SJSA1 (cell line): ENCODE measurements around the gene TRAPPC2. TPM values are rescaled to one million over a fixed set of nuclear protein-coding genes. Genes with fewer than 3 reads are reported as not detected.

Experiments used
- DNase-seq, 2 experiments: peaks; one replicate each; pipeline ENCODE4 v3.0.0-alpha.2; 2015 to 2020; ENCODE audit warnings: low spot score in 2 of 2, low read depth in 1 of 2
- H3K27ac ChIP-seq: fragments of 250-450 bp; sonication (Bioruptor Pico); 2 replicates; pipeline ENCODE4 v1.5.1; 2020; ENCODE audit warnings: mild to moderate bottlenecking, moderate library complexity
- H3K27me3 ChIP-seq: fragments of 250-450 bp; sonication (Bioruptor Pico); replicated peaks from 2 replicates; pipeline ENCODE4 v1.5.1; 2020; ENCODE audit warnings: mild to moderate bottlenecking, moderate library complexity
- H3K36me3 ChIP-seq: fragments of 250-450 bp; sonication (Bioruptor Pico); 2 replicates; pipeline ENCODE4 v1.5.1; 2020; ENCODE audit warnings: mild to moderate bottlenecking
- H3K4me1 ChIP-seq: fragments of 250-450 bp; sonication (Bioruptor Pico); replicated peaks from 2 replicates; pipeline ENCODE4 v1.6.1; 2021; ENCODE audit warnings: mild to moderate bottlenecking
- H3K4me3 ChIP-seq: fragments of 250-450 bp; sonication (Bioruptor Pico); 2 replicates; pipeline ENCODE4 v1.5.1; 2020; ENCODE audit warnings: mild to moderate bottlenecking
- H3K9me3 ChIP-seq: fragments of 250-450 bp; sonication (Bioruptor Pico); replicated peaks from 2 replicates; pipeline ENCODE4 v1.5.1; 2020; ENCODE audit warnings: mild to moderate bottlenecking
- total RNA-seq: library from RNA; depleted of rRNA; stranded (reverse); fragments of >200 nt; shearing (Covaris generic); gene quantifications from 2 replicates; pipeline ENCODE4 v1.2.3, GENCODE V29; 2014

Gene TRAPPC2
- total RNA-seq, 1 experiment from 2014 or later: 14.3 TPM

DNA sequence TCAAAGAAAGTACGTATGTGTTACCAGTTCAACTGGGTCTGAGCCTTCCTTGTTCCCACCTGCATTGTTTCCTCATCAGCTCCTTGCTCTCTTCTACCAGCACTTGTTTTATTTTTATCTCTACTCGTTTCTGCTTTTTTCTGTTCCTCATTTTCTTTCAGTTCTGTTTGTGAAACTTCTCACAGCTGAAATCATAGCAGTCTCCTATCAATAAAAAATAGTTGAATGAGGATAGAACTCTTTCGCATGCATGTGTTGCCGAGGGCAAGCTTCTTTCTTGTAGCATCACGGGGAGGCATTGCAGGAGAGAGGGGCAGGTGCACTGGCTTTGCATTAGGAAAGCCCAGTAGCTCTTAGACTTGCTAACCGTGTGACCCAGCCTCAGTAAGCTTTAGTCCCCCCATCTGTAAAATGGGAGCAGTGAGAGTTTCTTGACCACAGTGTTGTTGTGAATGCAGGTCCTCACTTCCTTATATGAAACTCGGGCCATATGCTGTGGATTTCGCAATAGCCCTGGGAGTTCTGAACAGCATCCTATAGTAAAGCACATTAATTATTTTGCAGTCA lies 24.8 kb upstream of the TRAPPC2 start:
- DNase-seq: no peak
- Histone ChIP-seq H3K4me1 (no peaks in the 10 kb centered on the region), H3K9me3 (no peaks in the 10 kb centered on the region), H3K4me3 (no peak overlapping the region), H3K36me3 (no peaks in the 10 kb centered on the region), H3K27me3 (no peaks in the 10 kb centered on the region), H3K27ac (no peak overlapping the region)

GRCh38 chrX:13756381-13756780 lies 22.0 kb upstream of the TRAPPC2 start:
- no peaks in the 10 kb centered on the region for H3K9me3 ChIP-seq
- no peak overlapping the region for H3K27ac ChIP-seq
- H3K36me3 ChIP-seq: no peaks in the 10 kb centered on the region
- no peaks in the 10 kb centered on the region for H3K27me3 ChIP-seq
- H3K4me1 ChIP-seq: no peaks in the 10 kb centered on the region
- H3K4me3 ChIP-seq: no peak overlapping the region
- DNase-seq: no peak

- H3K27me3 ChIP-seq: no peaks in the 10 kb centered on the region
- H3K4me3 ChIP-seq: no peak overlapping the region
- no peaks in the 10 kb centered on the region for H3K4me1 ChIP-seq
- H3K9me3 ChIP-seq: no peaks in the 10 kb centered on the region
- H3K27ac ChIP-seq: no peak overlapping the region
- H3K36me3 ChIP-seq: no peaks in the 10 kb centered on the region
- DNase-seq: no peak
Measured at GRCh38 chrX:13755254-13755653, 20.8 kb upstream of the TRAPPC2 start.

DNA sequence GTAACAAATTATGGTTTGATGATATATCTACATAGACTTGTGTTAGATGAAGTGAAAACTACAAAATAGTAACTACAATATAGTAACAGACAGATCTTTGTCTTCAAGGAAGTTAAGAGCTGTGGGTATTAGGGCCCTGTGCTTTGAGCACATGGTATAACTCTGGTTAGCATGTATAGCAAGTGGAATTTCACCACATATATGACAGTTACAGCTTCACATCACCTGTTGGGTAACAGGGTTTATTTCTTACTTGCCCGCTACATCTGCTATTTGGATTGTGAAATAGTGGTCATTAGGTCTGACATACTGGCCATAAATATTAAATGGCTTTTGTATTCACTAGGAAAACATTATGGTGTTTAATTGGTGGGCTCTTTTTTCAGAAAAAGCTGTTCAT lies 20.3 kb upstream of the TRAPPC2 start:
- no peak for DNase-seq
- 0 out of 2 replicates have a peak, but pooled peaks cover 4% of the 10 kb centered on the region for H3K36me3 ChIP-seq
- no peaks in the 10 kb centered on the region for H3K27me3 ChIP-seq
- H3K4me1 ChIP-seq: no peaks in the 10 kb centered on the region
- no peak overlapping the region for H3K4me3 ChIP-seq
- H3K9me3 ChIP-seq: no peaks in the 10 kb centered on the region
- no peak overlapping the region for H3K27ac ChIP-seq

- Histone ChIP-seq H3K27ac (no peak overlapping the region), H3K4me3 (no peak overlapping the region), H3K9me3 (no peaks in the 10 kb centered on the region), H3K27me3 (no peaks in the 10 kb centered on the region), H3K36me3 (0 out of 2 replicates have a peak, but pooled peaks cover 5% of the 10 kb centered on the region), H3K4me1 (no peaks in the 10 kb centered on the region)
- DNase-seq: no peak
Measured at GRCh38 chrX:13752646-13753045, 18.2 kb upstream of the TRAPPC2 start.

DNA sequence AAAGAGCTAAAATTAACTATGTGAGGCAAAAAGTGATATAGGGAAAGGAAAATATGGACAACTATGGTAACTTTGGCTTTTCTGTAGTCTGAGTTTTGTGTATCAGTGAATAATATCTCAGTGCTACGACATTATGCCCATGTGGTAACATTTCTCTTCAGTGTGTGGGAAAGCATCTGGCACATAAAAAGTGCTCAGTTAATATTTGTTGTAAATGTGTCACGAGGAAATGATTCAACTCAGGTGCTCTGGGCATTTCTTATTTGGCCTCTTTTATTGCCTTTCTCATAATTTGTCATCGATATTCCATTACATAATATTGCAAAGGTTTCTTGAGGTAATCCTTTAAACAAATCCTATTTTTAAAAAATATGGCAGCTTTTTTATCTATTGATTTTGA lies 17.7 kb upstream of the TRAPPC2 start:
- H3K4me3 ChIP-seq: no peak overlapping the region
- no peaks in the 10 kb centered on the region for H3K27me3 ChIP-seq
- H3K4me1 ChIP-seq: no peaks in the 10 kb centered on the region
- H3K9me3 ChIP-seq: no peaks in the 10 kb centered on the region
- DNase-seq: no peak
- 0 out of 2 replicates have a peak, but pooled peaks cover 5% of the 10 kb centered on the region for H3K36me3 ChIP-seq
- no peak overlapping the region for H3K27ac ChIP-seq

GRCh38 chrX:13750812-13751211 lies 16.4 kb upstream of the TRAPPC2 start:
- Histone ChIP-seq H3K27ac (no peak overlapping the region), H3K9me3 (no peaks in the 10 kb centered on the region), H3K36me3 (peaks cover 5% of the 10 kb centered on the region; the same call in 1 of the 2 replicates), H3K27me3 (no peaks in the 10 kb centered on the region), H3K4me1 (no peaks in the 10 kb centered on the region), H3K4me3 (no peak overlapping the region)
- no peak for DNase-seq

DNA sequence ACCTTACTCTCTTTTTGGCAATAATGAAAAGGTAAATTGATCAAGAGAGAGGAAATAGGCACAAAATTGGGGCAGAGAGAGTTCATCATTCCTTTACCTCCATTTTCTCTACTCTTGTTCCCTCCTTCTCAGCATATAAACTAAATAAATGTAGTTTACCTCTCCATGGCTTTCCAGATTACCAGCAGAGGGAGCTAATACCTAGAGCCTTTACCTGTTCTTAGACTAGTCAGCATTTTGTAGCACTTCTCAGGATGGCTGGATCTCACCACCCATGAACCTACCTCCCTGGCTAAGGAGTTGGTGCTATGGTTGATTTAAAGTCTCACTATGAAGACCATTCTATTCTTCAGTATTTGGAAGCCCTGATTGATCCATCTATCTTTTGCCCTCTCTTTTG lies 15.8 kb upstream of the TRAPPC2 start:
- Histone ChIP-seq H3K4me3 (no peak overlapping the region), H3K27ac (no peak overlapping the region)
- no peak for DNase-seq

DNA sequence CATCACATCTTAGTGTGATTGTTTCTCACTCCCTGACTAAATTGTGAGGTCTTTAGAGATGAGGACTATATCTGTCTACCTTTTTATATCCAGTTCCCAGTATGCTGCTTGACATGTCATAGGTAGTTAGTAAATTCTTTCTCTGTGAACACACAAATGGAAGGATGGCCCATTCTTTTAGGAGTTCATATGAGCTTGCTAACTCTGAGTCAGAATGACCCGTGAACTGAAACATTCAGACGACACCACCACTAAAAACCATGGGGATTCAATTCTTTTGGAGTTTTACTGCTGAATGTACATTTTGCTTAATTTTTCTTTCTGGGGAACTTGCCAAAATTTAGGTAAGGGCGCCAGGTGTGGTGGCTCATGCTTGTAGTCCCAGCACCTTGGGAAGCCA lies 14.1 kb upstream of the TRAPPC2 start:
- no peak overlapping the region for H3K27ac ChIP-seq
- no peak for DNase-seq
- no peaks in the 10 kb centered on the region for H3K9me3 ChIP-seq

More for the DNA sequence above, 15.8 kb upstream of the TRAPPC2 start:
- Histone ChIP-seq H3K9me3 (no peaks in the 10 kb centered on the region), H3K27me3 (no peaks in the 10 kb centered on the region), H3K4me1 (no peaks in the 10 kb centered on the region), H3K36me3 (peaks cover 5% of the 10 kb centered on the region; the same call in 1 of the 2 replicates)

DNA sequence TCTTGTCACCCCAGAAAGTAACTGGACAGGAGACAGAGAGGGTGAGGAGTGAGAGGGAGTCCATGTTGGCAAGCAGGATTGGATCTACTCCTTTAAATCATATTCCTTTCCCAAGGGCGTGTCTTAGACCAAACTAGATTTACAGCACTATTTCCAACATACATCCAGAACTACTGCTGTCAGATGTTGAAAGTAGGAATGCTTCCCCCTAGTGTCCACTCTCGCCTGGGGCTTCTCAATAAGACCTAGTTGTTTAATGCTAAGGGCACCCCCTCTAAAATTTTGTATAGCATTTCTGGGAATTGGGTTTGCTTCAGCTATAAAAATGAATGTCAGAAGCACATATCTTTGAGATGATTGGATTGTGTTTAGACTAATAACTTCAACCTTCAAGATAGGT lies 13.4 kb upstream of the TRAPPC2 start:
- Histone ChIP-seq H3K9me3 (no peaks in the 10 kb centered on the region), H3K36me3 (peaks cover 5% of the 10 kb centered on the region; the same call in 1 of the 2 replicates), H3K4me3 (no peak overlapping the region), H3K27me3 (no peaks in the 10 kb centered on the region), H3K4me1 (no peaks in the 10 kb centered on the region), H3K27ac (no peak overlapping the region)
- peak in 1 of 2 experiments; percentile 14 for DNase-seq

More for the DNA sequence above, 14.1 kb upstream of the TRAPPC2 start:
- Histone ChIP-seq H3K36me3 (peaks cover 5% of the 10 kb centered on the region; the same call in 1 of the 2 replicates), H3K4me1 (no peaks in the 10 kb centered on the region), H3K4me3 (no peak overlapping the region), H3K27me3 (no peaks in the 10 kb centered on the region)

DNA sequence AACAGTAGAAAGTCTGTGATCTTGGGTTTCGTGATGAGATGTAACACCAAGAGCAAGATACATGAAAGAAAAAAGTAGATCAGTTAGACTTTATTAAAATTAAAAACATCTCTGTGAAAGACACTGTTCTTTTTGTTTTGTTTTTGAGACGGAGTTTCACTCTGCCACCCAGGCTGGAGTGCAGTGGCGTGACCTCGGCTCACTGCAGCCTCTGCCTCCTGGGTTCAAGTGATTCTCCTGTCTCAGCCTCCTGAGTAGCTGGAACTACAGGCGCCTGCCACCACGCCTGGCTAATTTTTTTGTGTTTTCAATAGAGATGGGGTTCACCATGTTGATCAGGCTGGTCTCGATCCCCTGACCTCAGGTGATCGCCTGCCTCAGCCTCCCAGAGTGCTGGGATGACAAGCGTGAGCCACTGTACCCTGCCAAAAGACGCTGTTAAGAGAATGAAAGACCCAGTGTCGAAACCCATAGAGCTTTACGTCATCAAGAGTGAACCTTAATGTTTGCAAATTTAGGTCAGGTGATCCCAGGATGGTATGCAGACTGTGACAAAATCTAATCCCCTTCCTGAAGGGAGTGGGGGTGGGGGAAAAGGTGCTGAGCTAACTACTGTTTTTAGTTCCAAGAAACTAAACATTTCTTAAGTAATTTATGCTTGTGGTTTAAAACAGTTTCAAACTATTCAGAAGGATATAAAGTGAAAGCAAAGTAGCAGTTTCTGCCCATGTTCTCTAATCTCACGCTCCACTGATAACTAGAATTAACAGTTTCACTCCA lies 8.2 kb upstream of the TRAPPC2 start:
- Histone ChIP-seq H3K4me3 (no peak overlapping the region), H3K27ac (no peak overlapping the region), H3K36me3 (peaks cover 6% of the 10 kb centered on the region), H3K9me3 (no peaks in the 10 kb centered on the region), H3K4me1 (no peaks in the 10 kb centered on the region), H3K27me3 (no peaks in the 10 kb centered on the region)
- no peak for DNase-seq

- DNase-seq: no peak
- Histone ChIP-seq H3K4me3 (no peak overlapping the region), H3K27ac (no peak overlapping the region), H3K9me3 (no peaks in the 10 kb centered on the region), H3K27me3 (no peaks in the 10 kb centered on the region), H3K36me3 (peaks cover 6% of the 10 kb centered on the region), H3K4me1 (no peaks in the 10 kb centered on the region)
Measured at GRCh38 chrX:13741695-13742094, 7.3 kb upstream of the TRAPPC2 start.

- H3K9me3 ChIP-seq: no peaks in the 10 kb centered on the region
- peak overlapping the region; percentile 73 for H3K4me3 ChIP-seq
- no peaks in the 10 kb centered on the region for H3K27me3 ChIP-seq
- H3K27ac ChIP-seq: no peak overlapping the region
- no peak for DNase-seq
- H3K4me1 ChIP-seq: no peaks in the 10 kb centered on the region; the same call in 1 of the 2 replicates
- H3K36me3 ChIP-seq: peaks cover 3% of the 10 kb centered on the region; the same call in 1 of the 2 replicates
Measured at GRCh38 chrX:13733506-13733905, 914 bp downstream of the TRAPPC2 start.
